Measurements from ENCODE around the gene PGP.
A peak's percentile ranks its signal among the peaks of the same experiment; 100 is the strongest.
"Not testable (repeated sequence)": the region's sequence is repeated elsewhere in the genome, so short reads cannot be mapped to it uniquely, and the experiment has no call there.

PGP gene

DNA sequence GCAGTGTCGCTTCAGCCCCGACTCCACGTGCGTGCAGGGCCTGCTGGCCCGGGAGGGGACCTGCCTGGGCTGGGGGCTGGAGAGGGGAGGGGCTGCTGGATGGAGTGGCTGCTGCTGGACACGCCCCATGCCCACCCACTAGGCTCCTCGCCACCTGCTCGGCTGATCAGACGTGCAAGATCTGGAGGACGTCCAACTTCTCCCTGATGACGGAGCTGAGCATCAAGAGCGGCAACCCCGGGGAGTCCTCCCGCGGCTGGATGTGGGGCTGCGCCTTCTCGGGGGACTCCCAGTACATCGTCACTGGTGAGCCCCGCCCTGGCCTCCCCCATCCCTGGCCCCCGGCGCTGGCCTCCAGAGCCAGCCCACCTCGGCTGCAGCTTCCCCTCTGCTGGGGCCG lies 6.3 kb downstream of the PGP start:
- TF ChIP-seq CTCF (conservative IDR thresholded peaks at IDR 0.05): no peak
- no peak overlapping the region; the same call in 1 of the 2 replicates for H3K27ac ChIP-seq

DNA sequence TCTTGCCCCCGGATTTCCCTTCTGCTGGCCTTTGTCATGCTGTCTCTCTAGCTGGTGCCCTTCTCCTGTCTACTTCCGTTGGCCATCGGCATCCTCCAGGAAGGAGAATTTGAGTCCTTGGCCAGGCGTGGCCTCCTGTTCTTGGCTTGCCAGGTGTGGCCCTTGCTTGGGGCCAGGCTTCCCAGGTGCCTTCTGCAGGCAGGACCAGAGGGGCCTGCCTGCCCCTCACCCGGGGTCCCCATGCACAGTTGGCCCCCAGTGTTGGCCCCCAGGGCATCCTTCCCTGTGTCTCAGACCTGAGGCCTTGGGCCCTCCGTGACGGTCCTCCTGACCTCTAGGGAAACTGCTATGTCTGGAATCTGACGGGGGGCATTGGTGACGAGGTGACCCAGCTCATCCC lies 6.8 kb downstream of the PGP start:
- TF ChIP-seq CTCF (conservative IDR thresholded peaks at IDR 0.05): no peak
- H3K27ac ChIP-seq: no peak overlapping the region; the same call in 1 of the 2 replicates

- TF ChIP-seq CTCF (conservative IDR thresholded peaks at IDR 0.05): no peak
- peak overlapping the region; percentile 89 for H3K27ac ChIP-seq
These were observed 7.7 kb downstream of the PGP start for GRCh38 chr16:2206780-2207433.

GRCh38 chr16:2206420-2206779 lies 8.2 kb downstream of the PGP start:
- no peak for TF ChIP-seq CTCF (conservative IDR thresholded peaks at IDR 0.05)
- peak overlapping the region; percentile 89 for H3K27ac ChIP-seq

DNA sequence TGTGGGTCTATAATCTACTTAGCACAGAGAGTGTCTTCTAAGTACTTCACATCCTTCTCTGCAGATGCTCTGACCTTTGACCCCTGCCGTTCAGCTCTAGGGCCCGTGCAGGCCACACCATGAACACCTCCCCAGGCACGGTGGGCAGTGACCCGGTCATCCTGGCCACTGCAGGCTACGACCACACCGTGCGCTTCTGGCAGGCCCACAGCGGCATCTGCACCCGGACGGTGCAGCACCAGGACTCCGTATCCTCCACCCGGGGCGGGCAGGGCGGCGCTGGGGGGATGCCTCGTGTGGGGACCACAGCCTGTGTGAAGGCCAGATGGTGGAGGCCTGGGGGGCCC lies 8.7 kb downstream of the PGP start:
- no peak for TF ChIP-seq CTCF (conservative IDR thresholded peaks at IDR 0.05)
- peak overlapping the region; percentile 89 for H3K27ac ChIP-seq

DNA sequence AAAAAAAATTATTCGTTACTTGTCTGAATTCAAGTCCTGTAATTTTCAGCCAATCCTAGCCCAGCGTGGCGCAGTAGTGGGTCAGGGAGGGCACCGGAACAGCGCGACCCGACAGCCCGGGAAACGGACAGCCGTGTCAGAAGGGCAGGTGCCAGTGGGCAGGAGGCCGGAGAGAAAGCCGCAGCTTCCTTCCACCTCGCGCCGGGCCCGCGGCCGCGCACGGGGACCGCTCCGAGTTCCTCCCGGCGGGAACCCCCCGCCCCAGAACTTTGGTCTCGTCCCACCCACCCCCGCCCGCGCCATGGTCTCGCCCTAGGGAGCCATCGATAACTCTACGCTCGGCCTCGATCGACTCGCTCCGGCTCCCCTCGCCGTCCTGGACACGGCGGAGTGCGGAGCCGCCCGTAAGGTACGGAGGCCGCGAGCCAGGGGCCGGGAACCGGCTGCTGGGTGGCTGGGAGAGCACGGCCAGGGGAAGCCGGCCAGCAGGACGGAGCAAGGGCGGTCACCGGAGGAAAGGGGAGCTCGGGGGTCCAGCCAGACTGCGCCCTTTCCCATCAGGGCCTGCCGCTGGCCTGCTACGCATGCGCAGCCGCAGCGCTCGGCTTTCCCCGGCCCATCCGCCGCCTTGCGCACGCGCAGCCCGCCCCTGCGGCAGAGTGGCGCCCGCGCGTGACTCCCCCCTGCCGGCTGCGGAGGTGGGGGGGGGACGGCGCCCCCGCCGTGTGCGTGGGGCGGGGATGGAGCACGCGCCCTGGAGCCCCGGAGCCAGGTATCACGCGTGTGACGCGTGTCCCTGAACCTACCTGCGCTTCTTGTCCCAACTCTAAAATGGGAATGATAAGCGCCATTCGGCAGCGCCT lies 9.3 kb downstream of the PGP start, which contains the start of gene MLST8:
Gene MLST8, plus strand, starts transcription at position 351 of the 863 bp plus-strand sequence. CDS start 632 bp downstream, outside the sequence.
- TF ChIP-seq CTCF (conservative IDR thresholded peaks at IDR 0.05): no peak
- peak within 1 kb of the TSS; percentile 89 for H3K27ac ChIP-seq

DNA sequence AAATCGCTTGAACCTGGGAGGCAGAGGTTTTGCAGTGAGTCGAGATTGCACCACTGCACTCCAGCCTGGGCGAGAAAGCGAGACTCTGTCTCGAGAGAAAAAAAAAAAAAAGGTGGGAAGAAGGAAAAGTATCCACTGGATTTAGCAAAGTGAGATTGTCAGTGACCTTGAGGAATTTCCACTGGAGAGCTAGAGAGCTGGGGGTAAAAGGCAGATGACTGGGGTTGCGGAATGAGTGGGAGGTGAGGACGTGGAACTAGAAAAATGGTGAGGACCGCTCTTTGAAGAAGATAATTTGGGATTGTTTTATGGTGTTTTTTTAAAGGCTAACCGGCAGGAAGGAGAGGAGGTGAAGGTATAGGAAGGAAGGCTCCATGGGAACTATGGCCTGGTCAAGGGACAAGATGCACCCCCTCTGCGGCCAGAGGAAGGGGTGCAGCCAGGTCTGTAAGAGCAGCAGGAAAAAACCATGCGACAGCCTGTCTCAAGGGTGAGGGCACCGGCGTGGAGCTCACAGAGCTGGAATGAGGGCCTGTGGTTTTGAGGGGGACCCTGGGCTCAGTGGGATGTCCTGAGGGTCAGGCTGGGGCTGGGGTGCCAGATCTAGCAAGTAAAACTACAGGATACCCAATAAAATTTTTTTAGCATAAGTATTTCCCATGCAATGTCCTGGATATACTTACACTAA lies 10.1 kb downstream of the PGP start:
- peak overlapping the region; percentile 89 for H3K27ac ChIP-seq
- TF ChIP-seq CTCF (conservative IDR thresholded peaks at IDR 0.05): no peak

DNA sequence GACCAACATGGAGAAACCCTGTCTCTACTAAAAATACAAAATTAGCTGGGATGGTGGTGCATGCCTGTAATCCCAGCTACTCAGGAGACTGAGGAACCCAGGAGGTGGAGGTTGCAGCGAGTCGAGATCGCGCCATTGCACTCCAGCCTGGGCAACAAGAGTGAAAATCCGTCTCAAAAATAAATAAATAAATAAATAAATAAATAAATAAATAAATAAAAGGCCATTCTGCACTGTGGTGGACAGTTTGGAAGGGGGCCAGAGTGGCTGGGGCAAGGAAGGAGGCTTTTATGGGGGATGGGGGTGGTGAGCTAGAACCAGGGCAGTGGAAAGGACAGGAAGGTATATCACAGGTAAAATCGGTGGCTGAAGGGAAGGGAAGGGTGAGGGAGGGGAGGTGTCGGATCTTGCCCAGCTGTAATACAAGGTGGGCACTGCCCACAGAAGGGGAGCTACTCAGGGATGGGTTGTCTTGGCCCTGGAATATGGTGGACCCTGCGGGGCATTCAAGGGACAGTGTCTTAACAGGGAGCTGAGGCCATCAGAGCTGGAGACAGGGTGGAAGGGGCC lies 11.4 kb downstream of the PGP start:
- H3K27ac ChIP-seq: not testable (repeated sequence)
